Activated effector memory CD4-positive, alpha-beta T cell treated with Interleukin-2 at 50 U/mL for 16 hours (primary cell): ENCODE data around the gene MGLL.
A peak's percentile ranks its signal among the peaks of the same experiment; 100 is the strongest.

Experiments
- DNase-seq: peaks from one replicate; pipeline ENCODE4 v3.0.0-alpha.2; 2020

Gene MGLL

DNA sequence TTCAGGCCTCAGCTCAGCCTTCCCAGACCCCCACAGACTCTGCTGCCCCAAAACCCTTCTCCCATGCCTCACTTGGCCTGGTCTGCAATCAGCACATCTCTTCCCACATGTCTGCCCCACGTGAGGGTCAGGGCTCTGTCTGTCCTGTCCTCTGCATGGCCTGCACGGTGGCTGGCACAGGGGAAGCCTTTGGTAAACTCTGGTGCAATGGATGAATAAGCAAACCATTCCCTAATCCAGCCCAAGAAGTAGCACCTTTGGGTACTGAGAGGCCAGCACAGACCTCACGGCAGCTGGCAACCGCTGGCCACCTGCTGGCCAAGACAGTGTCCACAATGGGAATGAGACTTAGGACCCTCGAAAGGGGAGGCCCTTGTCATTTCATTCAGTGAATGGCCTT is 121.9 kb downstream of the MGLL start:
- DNase-seq, result no peak

DNA sequence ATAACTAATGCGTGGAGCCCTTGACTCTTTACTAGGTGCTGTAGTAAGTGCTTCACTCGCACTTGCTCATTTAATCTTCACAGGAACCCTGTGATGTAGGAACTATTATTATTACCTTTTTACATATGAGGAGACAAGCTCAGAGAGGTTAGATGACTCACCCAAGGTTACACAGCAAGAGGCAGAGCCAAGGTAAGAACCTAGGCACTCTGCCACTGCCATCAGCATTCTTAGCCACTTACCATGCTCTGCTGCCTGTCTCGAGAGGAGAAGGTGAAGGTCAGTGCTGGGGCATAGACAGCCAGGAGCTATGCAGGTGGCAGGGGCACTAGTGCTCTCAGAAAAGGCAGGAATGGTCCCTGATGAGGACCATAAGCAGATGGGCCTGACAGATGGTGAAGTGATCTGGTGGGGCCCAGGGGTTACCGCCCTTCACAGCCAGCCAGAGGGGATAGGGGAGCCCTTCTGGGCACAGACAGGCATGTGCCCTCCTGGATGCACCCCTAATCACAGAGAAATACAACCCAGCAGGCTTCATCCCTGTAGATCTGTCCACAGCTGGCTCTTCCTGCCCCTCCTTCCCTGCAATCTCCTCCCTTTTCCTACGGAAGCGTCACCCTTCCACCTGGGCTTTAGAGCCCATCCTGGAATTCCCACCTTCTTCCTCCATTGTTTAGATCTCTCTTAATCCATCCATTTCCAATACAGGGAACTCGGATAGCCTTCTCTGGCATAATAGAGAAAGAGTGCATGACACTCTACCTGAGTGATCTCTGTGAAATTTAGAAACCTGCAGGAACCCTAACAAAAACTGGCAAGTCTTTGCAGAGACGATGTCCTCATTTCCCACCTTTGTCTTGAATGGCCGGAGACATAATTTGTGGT is 122.7 kb downstream of the MGLL start:
- DNase-seq, result no peak

DNA sequence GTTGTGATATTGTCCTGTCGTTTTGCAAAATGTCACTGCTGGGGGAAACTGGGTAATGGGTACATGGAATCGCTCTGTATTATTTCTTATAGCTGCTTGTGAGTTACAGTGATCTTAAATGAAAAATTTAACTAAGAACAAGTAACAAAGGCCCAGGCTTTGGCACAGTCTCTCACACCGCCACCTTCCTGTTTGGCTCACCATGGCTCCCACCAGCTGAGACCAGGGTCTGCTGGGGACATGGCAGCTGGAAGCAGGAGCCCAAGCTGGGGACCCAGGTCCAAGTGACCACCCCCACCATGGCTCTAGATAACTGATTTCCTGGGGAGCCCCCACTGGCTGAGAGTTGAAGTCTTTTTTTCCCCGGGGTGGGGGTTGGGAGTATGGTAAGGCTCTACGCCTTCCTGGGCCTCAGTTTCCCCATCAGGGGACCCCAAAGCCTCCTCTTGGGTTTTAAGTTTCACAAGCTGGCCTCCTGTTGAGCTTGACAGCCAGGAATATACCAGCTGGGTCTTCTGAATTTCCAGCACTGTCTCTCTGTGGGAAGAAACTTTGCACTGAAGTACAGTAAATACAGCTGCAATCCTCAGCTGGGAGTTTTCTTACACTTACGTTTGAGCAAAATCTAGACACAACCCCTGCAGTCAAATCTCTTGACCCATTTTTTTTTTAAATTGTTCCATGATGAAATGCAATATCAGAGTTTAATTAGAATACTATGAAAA is 123.5 kb downstream of the MGLL start:
- DNase-seq, result no peak

DNA sequence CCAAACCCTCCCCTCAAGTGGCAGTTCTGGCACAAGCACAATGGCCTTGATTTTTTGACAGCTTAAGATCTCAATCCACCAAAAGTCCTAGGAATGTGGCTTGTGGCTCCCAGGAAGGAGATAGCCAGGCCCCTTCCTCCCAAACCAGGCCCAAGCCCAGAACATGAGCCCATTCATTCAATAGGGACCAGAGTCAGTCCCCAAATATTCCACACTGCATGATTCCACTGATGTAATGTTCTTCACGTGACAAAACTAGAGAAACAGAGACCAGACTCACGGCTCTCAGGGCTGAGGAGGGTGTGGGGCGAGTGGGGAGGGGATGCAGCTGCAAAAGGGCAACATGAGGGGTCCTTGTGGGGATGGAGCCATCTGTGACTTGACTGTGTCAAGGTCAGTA is 124.0 kb downstream of the MGLL start:
- no peak for DNase-seq

DNA sequence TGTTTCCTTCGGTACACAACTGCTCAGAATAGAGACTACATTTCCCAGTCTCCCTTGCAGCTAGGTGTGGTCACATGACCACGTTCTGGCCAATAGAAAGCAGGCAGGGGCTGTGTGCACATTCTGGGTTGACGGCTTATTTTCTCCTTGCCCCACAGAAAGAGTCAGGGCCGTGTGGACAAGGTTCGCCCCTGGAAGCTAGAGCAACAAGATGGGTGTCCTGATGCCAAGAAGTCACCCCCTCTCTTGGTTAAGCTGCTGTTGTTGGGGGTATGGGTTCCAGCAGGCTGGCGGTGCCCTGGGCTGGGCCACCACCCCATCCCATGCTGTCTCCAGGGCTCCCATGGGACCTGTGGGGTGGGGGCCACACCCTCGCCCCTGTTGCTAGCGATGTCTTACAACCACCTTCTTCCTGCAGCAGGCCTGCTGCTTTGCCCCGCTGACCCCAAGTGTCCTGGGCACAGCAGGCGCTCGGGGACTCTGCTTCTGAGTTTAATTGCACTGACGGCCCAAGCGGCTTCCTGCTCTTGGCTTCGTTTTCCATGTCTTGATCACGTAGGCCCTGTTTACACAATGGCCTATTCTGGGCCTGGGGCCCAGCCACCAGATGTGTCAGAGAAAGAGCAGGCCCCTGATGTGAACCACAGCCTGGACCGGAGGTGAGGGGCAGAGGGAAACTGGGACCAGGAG is 124.6 kb downstream of the MGLL start:
- DNase-seq, result peak; percentile 13

DNA sequence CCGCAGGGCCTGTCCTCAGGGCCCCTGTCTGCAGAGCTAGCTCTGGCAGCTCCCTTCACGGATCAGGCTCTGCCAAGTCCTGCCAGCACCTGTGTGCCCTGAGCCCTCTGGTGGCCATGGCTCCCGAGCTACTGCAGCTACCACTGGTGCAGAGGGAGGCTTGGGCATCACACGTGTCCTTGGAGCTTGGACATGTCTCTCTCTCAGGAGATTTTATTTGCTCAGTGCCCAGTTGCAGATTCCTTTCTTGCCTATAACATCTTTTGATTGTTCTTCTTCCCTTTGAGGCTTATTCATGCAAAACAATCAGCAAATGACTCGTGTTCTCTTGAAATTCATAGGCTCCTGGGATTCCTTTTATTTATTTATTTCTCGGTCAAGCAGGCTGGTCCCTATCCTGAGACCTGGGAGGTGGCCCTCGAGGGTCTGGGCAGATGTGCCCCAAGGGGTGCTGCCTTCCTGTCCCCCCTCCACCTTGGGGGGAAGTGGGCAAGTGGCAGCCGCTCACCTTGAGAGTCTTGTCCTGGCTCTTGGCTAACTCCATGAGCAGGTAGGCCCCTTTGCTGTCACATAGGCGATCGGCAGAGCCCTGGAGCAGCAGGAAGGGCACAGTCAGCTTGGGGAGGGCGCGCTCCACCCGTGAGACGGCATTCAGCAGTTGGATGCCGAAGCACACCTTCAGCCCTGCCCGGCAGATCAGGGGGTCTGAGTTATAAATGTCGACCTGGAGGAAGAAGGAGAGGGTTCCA is 127.7 kb downstream of the MGLL start:
- DNase-seq, result peak; percentile 29

DNA sequence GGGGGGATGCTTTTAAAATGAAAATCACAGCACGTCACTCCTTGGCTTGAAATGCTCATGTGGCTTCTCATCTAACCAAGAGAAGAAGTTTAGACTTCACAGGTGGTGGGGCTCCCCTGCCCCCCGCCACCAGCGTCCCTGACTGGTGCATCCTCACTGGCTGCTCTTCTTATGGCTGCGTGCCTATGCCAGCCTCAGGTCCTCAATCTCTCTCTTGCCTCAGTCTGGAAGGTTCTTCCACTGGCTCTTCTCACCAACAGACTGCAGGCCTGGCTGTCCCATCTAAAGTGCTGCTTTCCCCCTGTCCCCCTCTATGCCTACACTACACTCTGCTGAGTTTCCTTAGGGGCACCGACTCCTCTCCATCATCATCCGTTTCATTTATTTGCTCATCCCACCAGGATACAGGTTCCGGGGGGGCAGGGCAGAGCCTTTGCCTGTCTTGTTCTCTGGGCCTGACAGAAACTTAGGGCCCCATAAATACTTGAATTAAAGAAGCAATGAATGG is 128.9 kb downstream of the MGLL start:
- DNase-seq, result no peak

DNA sequence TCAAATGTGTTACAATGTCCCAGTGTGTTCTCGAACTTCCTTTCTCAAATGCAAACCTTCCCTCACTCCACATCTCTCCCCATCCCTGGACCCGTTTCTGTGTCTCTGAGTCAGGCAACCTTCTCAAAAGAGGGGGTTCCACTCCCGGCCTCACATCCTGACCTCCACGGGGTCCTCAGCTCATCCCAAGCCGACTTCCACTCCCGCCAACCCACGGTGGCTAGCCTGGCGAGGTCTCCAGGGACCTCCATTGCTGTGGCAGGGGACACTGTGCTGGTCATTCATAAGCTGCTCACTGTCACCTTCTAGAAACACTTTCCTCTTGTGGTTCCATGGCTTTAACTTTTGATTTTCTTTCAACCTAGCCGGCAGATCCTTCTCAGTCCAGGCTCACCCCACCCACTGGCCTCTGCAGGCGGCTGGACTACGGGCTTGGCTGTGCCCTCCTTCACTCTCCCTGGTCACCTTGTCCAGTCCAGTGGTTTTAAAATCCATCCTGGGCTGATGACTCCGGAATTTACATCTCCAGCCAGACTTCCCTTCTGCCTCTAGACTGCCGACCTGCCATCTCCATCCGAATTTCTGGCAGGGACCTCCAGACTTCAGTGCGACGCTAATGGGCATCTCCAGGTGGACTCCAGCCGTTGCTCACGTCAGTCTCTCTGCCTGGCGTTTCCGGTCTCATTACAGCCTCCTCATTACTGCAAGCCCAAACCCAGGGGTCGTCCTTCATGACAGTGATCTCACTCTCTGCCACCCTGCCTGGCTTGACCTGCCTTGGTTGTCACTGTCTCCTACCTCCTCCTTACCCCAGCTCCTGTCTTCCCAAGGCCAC is 129.6 kb downstream of the MGLL start:
- no peak for DNase-seq

DNA sequence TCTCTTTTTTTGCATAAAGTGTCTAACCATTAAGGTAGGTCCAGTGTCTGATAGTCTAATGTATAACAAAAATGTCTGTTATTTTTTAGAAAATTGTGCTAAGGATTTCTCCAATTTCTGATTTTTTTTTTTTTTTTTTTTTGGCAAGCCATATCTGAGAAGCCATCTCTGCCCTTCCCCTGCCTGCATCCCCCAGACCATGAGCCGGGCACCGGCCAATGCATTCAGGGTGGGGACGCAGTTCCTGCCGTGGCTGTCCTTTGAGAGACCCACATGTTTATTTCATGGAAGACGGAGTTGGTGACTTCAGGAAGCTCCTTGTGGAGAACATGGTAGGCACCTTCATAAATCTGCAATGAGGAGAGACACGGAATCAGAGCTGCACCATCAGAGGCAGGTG is 130.3 kb downstream of the MGLL start:
- DNase-seq, result no peak

DNA sequence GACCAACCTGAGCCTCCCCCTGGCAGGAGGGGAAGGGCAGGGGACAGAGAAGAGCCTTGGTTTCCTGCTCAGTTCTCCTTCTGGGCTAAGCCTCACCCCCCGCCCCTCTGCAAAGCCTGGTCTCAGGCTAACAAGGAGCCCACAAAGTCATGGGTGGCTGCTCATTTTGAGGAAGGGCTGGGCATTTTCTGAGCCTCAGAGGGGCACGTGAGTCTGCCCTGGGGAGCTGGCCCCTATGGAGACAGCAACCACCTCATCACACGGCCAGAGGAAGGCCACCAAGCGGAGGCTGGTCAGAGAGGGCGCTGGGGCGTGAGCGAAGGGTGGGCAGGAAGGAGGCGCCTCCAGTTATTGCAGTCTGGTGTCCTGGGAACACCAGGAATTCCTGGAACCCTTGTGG is 130.8 kb downstream of the MGLL start:
- DNase-seq, result no peak

DNA sequence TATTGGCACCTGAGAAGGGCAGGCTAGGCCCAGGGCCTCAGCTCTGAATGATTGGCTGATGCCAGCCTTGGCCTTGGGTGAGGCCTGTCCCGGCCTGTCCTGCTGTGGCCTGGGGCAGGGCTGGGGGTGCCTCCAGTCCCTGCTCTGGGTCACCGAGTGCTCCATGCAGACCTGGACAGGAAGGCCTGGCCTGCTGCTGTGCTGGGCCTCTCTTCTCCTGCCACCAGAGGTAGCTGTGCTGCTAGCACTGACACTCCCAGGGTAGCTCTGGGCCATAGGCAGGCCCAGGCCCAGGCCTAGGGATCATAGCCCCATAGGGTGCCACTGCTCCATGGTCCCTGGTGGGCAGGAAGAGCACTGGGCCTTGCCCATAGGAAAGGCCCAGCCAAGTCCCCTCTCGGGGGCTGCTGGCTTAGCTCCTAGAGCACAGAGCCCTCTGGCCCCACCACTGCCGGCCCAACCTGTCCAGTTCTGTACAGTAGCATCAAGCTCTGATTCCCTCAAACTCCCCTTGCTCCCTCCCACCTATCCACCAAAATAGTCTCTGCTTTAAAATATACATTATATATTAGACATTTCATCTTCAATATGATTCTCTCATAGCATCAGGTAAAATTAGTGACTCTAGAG is 131.4 kb downstream of the MGLL start:
- DNase-seq, result no peak

DNA sequence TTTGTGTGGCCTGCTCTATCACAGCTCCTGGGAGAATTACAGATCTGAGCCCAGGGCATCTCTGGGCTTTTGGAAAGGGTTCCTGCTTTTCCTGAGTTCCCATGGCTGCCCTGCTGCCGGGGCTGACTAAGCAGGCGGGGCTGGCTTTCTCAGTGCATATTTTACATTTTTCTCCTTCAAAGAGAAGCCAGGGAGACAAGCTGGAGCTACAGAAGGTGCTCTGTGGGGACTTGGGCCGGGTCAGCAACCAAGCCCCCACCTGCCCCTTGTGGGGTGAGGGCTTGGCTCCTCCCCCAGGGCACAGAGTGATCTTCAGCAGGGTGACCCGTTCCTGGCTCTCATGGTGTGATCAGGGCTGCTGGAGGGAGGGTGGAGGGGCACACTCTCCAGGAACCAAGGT is 132.2 kb downstream of the MGLL start:
- DNase-seq, result no peak

DNA sequence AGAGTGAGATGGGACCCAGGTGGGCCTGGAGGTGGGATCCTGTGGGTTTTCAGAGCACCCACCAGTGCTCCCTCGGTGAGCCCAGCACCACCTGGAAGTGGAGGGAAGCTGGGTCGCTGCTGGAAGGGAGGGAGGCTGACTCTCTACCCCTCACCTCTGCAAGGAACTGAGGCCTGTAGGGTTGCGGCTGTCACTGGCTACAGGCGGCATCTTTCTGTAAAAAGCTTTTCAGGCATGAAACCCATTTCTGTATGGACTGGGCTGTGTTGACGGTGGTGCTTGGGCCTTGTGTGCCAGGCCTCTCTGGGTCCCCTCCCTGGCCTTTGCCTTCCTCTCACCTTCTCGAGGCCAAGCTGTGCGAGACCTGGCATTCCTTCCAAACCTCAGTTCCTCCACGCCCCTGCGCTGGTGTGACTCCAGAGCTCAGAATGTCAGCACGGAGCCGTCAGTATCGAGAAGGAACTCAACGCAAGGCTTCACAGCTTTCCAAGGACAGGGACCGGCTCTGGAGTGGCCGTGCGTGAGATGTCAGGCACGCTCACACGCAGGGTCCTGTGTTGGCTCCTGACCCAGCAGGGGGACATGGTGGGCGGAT is 133.0 kb downstream of the MGLL start:
- DNase-seq, result no peak

DNA sequence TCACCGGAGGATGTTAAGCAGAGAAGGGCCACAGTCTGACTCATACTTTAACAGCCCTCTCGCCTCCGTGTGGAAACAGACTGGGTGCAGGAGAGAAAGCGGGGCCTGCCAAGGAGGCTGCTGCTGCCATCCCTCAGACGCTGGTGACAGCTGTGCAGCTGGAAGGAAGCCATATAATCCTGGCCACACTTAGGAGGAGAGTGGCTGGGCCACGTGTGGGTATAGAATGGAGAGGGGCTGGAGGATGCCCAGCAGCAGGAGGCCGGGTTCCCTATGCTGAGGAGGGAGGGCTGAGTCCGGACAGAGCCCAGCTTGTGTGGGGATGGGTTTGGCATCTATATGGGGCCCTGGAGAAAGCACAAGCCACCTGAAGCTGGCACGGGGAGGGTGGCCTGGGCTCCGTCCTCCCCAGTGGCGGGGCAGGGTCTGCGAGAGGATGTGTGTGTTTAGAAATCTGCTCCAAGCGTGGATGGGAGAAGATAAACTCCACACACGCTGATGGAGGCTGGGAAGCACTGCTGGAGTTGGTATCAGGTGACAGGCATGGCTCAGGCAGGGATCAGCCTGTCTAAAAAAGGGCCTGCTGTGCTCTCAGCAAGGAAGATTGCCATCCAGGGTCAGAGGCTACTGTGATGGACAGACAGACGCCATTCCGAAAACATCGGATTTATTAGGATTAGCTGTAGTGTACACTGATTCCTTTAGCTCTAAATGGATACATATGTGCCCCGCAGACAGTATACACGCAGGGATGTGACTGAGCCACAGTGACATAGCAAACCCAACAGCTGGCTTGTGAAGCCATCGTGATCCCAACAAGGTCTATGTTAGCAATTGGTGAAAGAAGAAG is 133.7 kb downstream of the MGLL start:
- no peak for DNase-seq

DNA sequence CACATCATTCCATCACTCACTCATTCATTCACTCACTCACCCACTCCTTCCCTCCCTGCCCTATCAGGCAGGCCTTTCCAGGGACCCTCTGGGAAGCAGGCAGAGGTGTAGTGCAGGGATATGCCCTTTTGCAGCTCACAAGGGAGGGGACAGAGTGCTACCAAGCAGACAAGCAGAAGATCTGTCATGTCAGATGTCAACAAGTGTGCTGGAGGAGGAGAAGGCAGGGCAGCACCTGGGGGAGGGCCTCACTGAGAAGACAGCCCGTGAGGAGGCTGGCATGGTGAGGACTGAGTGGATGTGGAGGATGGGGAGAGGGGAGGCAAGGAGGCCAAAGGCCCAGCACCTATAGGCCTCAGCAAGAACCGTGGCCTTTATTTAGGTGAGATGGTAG is 134.3 kb downstream of the MGLL start:
- no peak for DNase-seq

DNA sequence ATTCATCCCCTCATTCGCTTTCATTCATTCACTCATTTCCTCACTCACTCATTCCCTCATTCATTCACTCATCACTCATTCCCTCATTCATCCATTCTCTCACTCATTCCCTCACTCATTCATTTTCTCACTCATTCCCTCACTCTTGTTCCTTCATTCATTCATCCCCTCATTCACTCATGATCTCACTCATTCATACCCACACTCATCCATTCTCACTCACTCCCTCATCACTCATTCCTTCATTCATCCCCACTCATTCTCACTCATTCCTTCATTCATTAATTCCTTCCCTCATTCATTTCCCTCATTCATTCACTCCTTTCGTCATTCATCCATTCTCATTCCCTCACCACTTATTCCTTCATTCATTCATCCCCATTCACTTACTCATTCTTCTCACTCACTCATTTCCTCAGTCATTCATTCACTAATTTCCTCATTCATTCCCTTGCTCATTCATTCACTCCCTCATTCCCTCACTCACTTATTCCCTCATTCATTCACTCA is 135.0 kb downstream of the MGLL start:
- DNase-seq, result no peak

DNA sequence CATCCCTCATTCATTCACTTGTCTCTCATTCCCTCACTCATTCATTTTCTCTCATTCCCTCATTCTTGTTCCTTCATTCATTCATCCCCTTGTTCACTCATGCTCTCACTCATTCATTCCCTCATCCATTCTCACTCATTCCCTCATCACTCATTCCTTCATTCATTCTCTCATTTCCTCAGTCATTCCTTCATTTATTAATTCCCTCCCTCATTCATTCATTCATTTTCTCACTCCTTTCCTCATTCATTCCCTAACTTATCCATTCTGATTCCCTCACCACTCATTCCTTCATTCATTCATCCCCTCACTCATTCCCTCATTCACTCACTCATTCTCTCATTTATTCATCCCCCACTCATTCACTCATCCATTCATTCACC is 135.8 kb downstream of the MGLL start:
- no peak for DNase-seq

DNA sequence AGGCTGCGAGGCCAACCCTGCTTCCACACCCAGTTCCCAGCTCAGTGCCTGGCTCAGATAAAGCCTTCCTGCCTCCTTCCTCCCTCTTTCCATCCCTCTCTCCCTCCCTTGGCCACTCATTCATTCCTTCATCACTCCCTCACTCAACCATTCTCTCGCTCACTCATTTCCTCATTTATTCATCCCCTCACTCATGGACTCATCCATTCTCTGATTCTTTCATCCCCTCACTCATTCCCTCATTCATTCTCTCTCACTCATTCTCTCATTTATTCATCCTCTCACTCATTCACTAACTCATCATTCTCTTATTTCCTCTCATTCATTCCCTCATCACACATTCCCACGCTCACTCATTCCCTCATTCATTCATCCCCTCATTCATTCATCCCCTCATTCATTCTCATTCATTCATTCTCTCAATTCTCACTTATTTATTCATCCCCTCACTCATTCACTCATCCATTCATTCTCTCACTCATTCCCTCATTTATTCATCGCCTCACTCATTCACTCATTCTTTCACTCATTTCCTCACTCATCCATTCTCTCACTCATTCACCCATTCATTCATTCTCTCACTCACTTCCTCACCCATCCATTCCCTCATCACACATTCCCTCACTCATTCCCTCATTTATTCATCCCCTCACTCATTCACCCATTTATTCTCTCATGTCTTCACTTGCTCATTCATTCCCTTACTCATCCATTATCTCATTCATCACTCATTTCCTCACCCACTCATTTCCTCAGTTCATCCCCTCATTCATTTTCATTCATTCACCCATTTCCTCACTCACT is 136.4 kb downstream of the MGLL start:
- DNase-seq, result no peak
